GM23338 (cell line): ENCODE measurements around the gene STIM2. TPM values are rescaled to one million over a fixed set of nuclear protein-coding genes. Genes with fewer than 3 reads are reported as not detected.

ENCODE experiments used
- ATAC-seq: fragments of 200-7000 bp; cut with Tn5 transposase; 3 replicates; pipeline ENCODE4 v1.9.1; 2020
- DNase-seq: peaks from one replicate; pipeline ENCODE4 v3.0.0-alpha.2; 2015; ENCODE audit warnings: low spot score
- H2AFZ ChIP-seq: fragments of 200-600 bp; sonication (generic); 2 replicates; pipeline ENCODE4 v1.8.0; 2016; ENCODE audit warnings: antibody characterized with exemption, mild to moderate bottlenecking, moderate library complexity
- H3F3A ChIP-seq: fragments of 200-600 bp; sonication (generic); replicated peaks from 2 replicates; pipeline ENCODE4 v1.8.0; 2017; ENCODE audit warnings: antibody characterized with exemption, mixed run types, low read depth
- H3K27ac ChIP-seq: fragments of 200-600 bp; sonication (generic); 2 replicates; pipeline ENCODE4 v1.6.1; 2016; ENCODE audit warnings: low read depth
- H3K27me3 ChIP-seq: fragments of 200-600 bp; sonication (generic); 2 replicates; pipeline ENCODE4 v1.8.0; 2016; ENCODE audit warnings: mild to moderate bottlenecking, mixed run types, moderate library complexity; ENCODE audit not compliant: insufficient read depth
- H3K36me3 ChIP-seq: fragments of 200-600 bp; sonication (generic); 2 replicates; pipeline ENCODE4 v1.8.0; 2016; ENCODE audit warnings: mild to moderate bottlenecking; ENCODE audit not compliant: insufficient read depth
- H3K4me1 ChIP-seq: fragments of 200-600 bp; sonication (generic); 2 replicates; pipeline ENCODE4 v1.8.0; 2016; ENCODE audit warnings: mild to moderate bottlenecking, moderate library complexity; ENCODE audit not compliant: insufficient read depth
- H3K4me2 ChIP-seq: fragments of 200-600 bp; sonication (generic); 2 replicates; pipeline ENCODE4 v1.7.1; 2017; ENCODE audit warnings: mixed run types
- H3K4me3 ChIP-seq: fragments of 200-600 bp; sonication (generic); 2 replicates; pipeline ENCODE4 v1.6.1; 2016; ENCODE audit warnings: mixed run types
- H3K79me2 ChIP-seq: fragments of 200-600 bp; sonication (generic); replicated peaks from 2 replicates; pipeline ENCODE4 v1.8.0; 2017; ENCODE audit warnings: mild to moderate bottlenecking; ENCODE audit not compliant: insufficient read depth
- H3K9me2 ChIP-seq: fragments of 200-600 bp; sonication (generic); 2 replicates; pipeline ENCODE4 v1.8.0; 2017; ENCODE audit not compliant: insufficient read depth
- H4K20me1 ChIP-seq: fragments of 200-600 bp; sonication (generic); replicated peaks from 2 replicates; pipeline ENCODE4 v1.8.0; 2017; ENCODE audit warnings: mild to moderate bottlenecking; ENCODE audit not compliant: insufficient read depth
- H3K27ac Mint-ChIP-seq: 2 replicates; pipeline ENCODE4 v1.8.0; 2020; ENCODE audit warnings: inconsistent platforms, mild to moderate bottlenecking, moderate library complexity, mixed read lengths
- H3K27me3 Mint-ChIP-seq: 3 replicates; pipeline ENCODE4 v1.8.0; 2022; ENCODE audit warnings: low read depth, mild to moderate bottlenecking, moderate library complexity, mixed read lengths, inconsistent platforms; ENCODE audit not compliant: insufficient read depth, poor library complexity
- H3K36me3 Mint-ChIP-seq: 3 replicates; pipeline ENCODE4 v1.8.0; 2021; ENCODE audit warnings: low read depth, mild to moderate bottlenecking, inconsistent platforms, moderate library complexity, mixed read lengths
- H3K4me1 Mint-ChIP-seq: 3 replicates; pipeline ENCODE4 v1.8.0; 2020; ENCODE audit warnings: mild to moderate bottlenecking, inconsistent platforms, mixed read lengths
- H3K4me3 Mint-ChIP-seq: 3 replicates; pipeline ENCODE4 v1.8.0; 2021; ENCODE audit warnings: moderate library complexity, mild to moderate bottlenecking, inconsistent platforms, mixed read lengths
- H3K9me3 Mint-ChIP-seq: 3 replicates; pipeline ENCODE4 v1.8.0; 2020; ENCODE audit warnings: moderate library complexity, mild to moderate bottlenecking, inconsistent platforms, mixed read lengths
- CREB1 ChIP-seq: fragments of 250-450 bp; sonication (Bioruptor Pico); IDR thresholded peaks from 2 replicates; pipeline ENCODE4 v1.5.0; 2020; ENCODE audit warnings: low read depth, mild to moderate bottlenecking, moderate library complexity
- CTCF ChIP-seq, 2 experiments: fragments of 200-600 bp in 1 of 2; sonication (generic) in 1 of 2; conservative IDR thresholded peaks; 2 replicates each; pipeline versions ENCODE4 v1.5.1 to v1.6.1; 2016 to 2017; ENCODE audit warnings: antibody characterized with exemption in 2 of 2, low read depth in 2 of 2, mild to moderate bottlenecking in 2 of 2, moderate library complexity in 1 of 2
- ETS1 ChIP-seq: IDR thresholded peaks from 2 replicates; pipeline ENCODE4 v1.6.1; 2016; ENCODE audit warnings: antibody characterized with exemption
- EZH2 ChIP-seq: fragments of 200-600 bp; sonication (generic); IDR thresholded peaks from one replicate; pipeline ENCODE4 v1.8.0; 2017; ENCODE audit warnings: antibody characterized with exemption, mild to moderate bottlenecking, low read depth; ENCODE audit not compliant: unreplicated experiment
- NANOG ChIP-seq: IDR thresholded peaks from 2 replicates; pipeline ENCODE4 v1.6.1; 2016; ENCODE audit warnings: antibody characterized with exemption, borderline replicate concordance
- POLR2AphosphoS5 ChIP-seq: IDR thresholded peaks from 2 replicates; pipeline ENCODE4 v1.6.1; 2016; ENCODE audit warnings: antibody characterized with exemption, low read depth
- STAT1 ChIP-seq: IDR thresholded peaks from one replicate; pipeline ENCODE4 v1.6.1; 2016; ENCODE audit warnings: antibody characterized with exemption; ENCODE audit not compliant: unreplicated experiment
- ZNF114 ChIP-seq: fragments of 250-450 bp; sonication (Bioruptor Pico); IDR thresholded peaks from 2 replicates; pipeline ENCODE4 v1.5.0; 2020; ENCODE audit warnings: mild to moderate bottlenecking, moderate library complexity
- ZNF331 ChIP-seq: fragments of 250-450 bp; sonication (Bioruptor Pico); IDR thresholded peaks from 2 replicates; pipeline ENCODE4 v1.5.0; 2020; ENCODE audit warnings: low read depth, mild to moderate bottlenecking, moderate library complexity
- ZNF462 ChIP-seq: fragments of 250-450 bp; sonication (Bioruptor Pico); IDR thresholded peaks from 2 replicates; pipeline ENCODE4 v1.5.0; 2020; ENCODE audit warnings: mild to moderate bottlenecking, moderate library complexity
- polyA plus RNA-seq: library from polyadenylated mRNA; unstranded; fragments of >200 nt; fragmentation: Nextera tagmentation; extraction: Ambion mirVana; gene quantifications from 2 replicates; pipeline ENCODE4 v1.2.1, GENCODE V29; 2016
- total RNA-seq: library from RNA; depleted of rRNA; stranded (reverse); fragments of >200 nt; shearing (Covaris generic); gene quantifications from 2 replicates; pipeline ENCODE4 v1.2.3, GENCODE V29; 2014

The STIM2 gene
- total and polyA plus RNA-seq, 2 experiments from 2014 or later: 13.1 to 17.8 TPM

- Histone ChIP-seq H2AFZ (no peak overlapping the region), H3K4me3 (no peak overlapping the region), H4K20me1 (no peaks in the 10 kb centered on the region), H3K4me2 (no peak overlapping the region), H3K4me1 (peaks cover 9% of the 10 kb centered on the region), H3K36me3 (no peaks in the 10 kb centered on the region), H3F3A (no peaks in the 10 kb centered on the region), H3K9me2 (no peaks in the 10 kb centered on the region), H3K79me2 (no peaks in the 10 kb centered on the region), H3K27ac (no peak overlapping the region), H3K27me3 (no peaks in the 10 kb centered on the region)
- H3K9me3 Mint-ChIP-seq: no peaks in the 10 kb centered on the region
- peaks cover 4% of the 10 kb centered on the region for H3K27me3 Mint-ChIP-seq
- peaks cover 6% of the 10 kb centered on the region; the same call in 1 of the 3 replicates for H3K36me3 Mint-ChIP-seq
- peaks cover 16% of the 10 kb centered on the region for H3K4me1 Mint-ChIP-seq
- no peak overlapping the region for H3K27ac Mint-ChIP-seq
- ATAC-seq: no peak
- DNase-seq: no peak
- TF ChIP-seq STAT1: no peak
- H3K4me3 Mint-ChIP-seq: no peak overlapping the region
These were observed 160.0 kb downstream of the STIM2 start for GRCh38 chr4:27020603-27021002.

- Histone ChIP-seq H4K20me1 (no peaks in the 10 kb centered on the region), H3K4me1 (no peaks in the 10 kb centered on the region), H3K36me3 (no peaks in the 10 kb centered on the region), H3F3A (no peaks in the 10 kb centered on the region), H3K27ac (no peak overlapping the region), H3K9me2 (no peaks in the 10 kb centered on the region), H2AFZ (no peak overlapping the region), H3K79me2 (no peaks in the 10 kb centered on the region), H3K4me3 (no peak overlapping the region), H3K4me2 (no peak overlapping the region), H3K27me3 (no peaks in the 10 kb centered on the region)
- no peak for TF ChIP-seq ZNF114 (CRISPR knock-in tag)
- no peak for TF ChIP-seq ZNF331 (CRISPR knock-in tag)
- TF ChIP-seq CREB1 (CRISPR knock-in tag): no peak
- TF ChIP-seq EZH2: no peak
- TF ChIP-seq POLR2AphosphoS5: no peak
- no peak for TF ChIP-seq ZNF462 (CRISPR knock-in tag)
- no peak for TF ChIP-seq ETS1
- TF ChIP-seq NANOG: no peak
- TF ChIP-seq STAT1: no peak
- TF ChIP-seq CTCF (conservative IDR thresholded peaks at IDR 0.05; ENCODE audit: low read depth in 2 of 2): no peak
- Mint-ChIP-seq H3K4me1 (peaks cover 6% of the 10 kb centered on the region), H3K27ac (no peak overlapping the region), H3K36me3 (no peaks in the 10 kb centered on the region; the same call in 2 of the 3 replicates), H3K27me3 (peaks cover 4% of the 10 kb centered on the region), H3K4me3 (no peak overlapping the region), H3K9me3 (no peaks in the 10 kb centered on the region)
- ATAC-seq: no peak
- DNase-seq: no peak
These were observed 162.3 kb downstream of the STIM2 start for GRCh38 chr4:27022963-27023362.
